ENCODE results near the gene PLAC9. TPM values are rescaled to one million over a fixed set of nuclear protein-coding genes. Genes with fewer than 3 reads are reported as not detected.
"Not testable (repeated sequence)": the region's sequence is repeated elsewhere in the genome, so short reads cannot be mapped to it uniquely, and the experiment has no call there.

PLAC9 gene, protein sequence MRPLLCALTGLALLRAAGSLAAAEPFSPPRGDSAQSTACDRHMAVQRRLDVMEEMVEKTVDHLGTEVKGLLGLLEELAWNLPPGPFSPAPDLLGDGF
- polyA plus RNA-seq (2013), result 12.4 and 12.5 TPM in 2 replicates

DNA sequence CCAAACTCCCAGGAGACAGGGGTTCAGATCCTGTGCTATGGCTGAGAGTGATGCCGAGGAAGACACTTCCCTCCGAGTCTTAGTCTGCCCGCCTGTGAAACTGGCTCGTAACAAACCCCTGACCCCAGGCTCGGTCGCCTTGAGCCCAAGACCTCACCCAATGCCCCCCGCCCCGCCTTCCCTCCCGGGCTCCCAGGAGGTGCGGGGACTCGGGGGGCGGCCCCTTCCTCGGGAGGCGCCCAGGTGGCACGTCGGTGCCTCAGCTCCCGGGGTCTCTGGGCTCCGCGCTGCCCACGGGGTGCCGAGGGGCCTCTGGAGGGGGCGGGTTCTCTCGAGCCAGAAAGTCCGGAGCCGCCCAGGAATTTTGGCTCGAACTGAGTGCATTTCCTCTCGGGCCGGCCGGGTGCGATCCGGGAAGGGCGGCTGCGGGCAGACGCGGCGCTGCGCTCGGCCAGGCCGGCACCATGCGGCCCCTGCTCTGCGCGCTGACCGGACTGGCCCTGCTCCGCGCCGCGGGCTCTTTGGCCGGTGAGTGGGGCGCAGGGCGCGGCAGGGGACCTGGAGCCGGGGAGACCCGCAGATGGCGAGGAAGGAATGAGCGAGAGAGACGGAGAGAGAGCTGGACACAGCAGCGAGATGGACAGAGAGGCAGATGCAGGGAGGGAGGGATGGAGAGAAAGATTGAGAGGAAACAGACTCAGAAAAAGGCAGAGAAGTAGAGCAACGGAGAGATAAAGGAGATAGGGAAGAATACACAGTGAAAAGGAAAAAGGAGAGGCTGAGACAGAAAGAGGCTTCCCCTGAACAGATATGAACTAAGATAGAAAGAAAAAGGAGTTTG, at the start of gene PLAC9:
Gene PLAC9, plus strand, starts transcription at position 432 of the 841 bp plus-strand sequence. Its CDS starts 33 bp downstream, at position 465.
- no CpG with 5 or more reads among the region's 58 CpGs for WGBS (ENCODE audit: extremely low coverage, insufficient coverage, insufficient read length)
- DNase-seq, result peak in 1 of 2 donors; percentile 63
- Histone ChIP-seq H3K27ac (ENCODE audit: low read depth, low read length) (peak within 1 kb of the TSS; percentile 37), H3K4me1 (ENCODE audit: control insufficient read depth in 1 of 2, insufficient read depth in 2 of 2, low read length in 2 of 2) (peaks cover 4 to 9% of the 10 kb centered on the region in 2 experiments), H4K8ac (ENCODE audit: low read depth, low read length) (peak within 1 kb of the TSS; percentile 86), H3K23ac (ENCODE audit: low read length) (no peak within 1 kb of the TSS), H2BK120ac (ENCODE audit: insufficient read depth, low read length, poor library complexity) (peak within 1 kb of the TSS; percentile 59), H2BK5ac (ENCODE audit: low read depth, low read length, poor library complexity) (peak within 1 kb of the TSS; percentile 72), H4K91ac (ENCODE audit: low read depth, low read length) (peak within 1 kb of the TSS; percentile 91), H3K4ac (ENCODE audit: low read depth, low read length) (peak within 1 kb of the TSS; percentile 64), H3K79me2 (ENCODE audit: control insufficient read depth, insufficient read depth, low read length, poor library complexity) (peaks cover 4% of the 10 kb centered on the region), H3K18ac (ENCODE audit: low read length) (peak within 1 kb of the TSS; percentile 82), H3K4me2 (ENCODE audit: low read length) (peak within 1 kb of the TSS; percentile 70), H3K9me3 (ENCODE audit: insufficient read depth, low read depth, low read length) (no peaks in the 10 kb centered on the region), H4K12ac (ENCODE audit: low read depth, low read length) (peak within 1 kb of the TSS; percentile 81), H3K14ac (ENCODE audit: low read length) (peak within 1 kb of the TSS; percentile 74), H2BK12ac (ENCODE audit: low read length) (peak within 1 kb of the TSS; percentile 98), H2AFZ (ENCODE audit: insufficient read depth, low read length, poor library complexity) (peak within 1 kb of the TSS; percentile 56), H3K4me3 (ENCODE audit: low read depth, low read length) (peak within 1 kb of the TSS; percentile 64), H3K79me1 (ENCODE audit: low read length) (peaks cover 7% of the 10 kb centered on the region), H3K27me3 (ENCODE audit: insufficient read depth, low read length) (no peaks in the 10 kb centered on the region), H3K36me3 (ENCODE audit: control insufficient read depth in 1 of 2, insufficient read depth in 2 of 2, low read length in 2 of 2) (no peaks in the 10 kb centered on the region), H3K9ac (ENCODE audit: low read length) (peak within 1 kb of the TSS; percentile 20), H2AK5ac (ENCODE audit: low read length) (no peak within 1 kb of the TSS)

DNA sequence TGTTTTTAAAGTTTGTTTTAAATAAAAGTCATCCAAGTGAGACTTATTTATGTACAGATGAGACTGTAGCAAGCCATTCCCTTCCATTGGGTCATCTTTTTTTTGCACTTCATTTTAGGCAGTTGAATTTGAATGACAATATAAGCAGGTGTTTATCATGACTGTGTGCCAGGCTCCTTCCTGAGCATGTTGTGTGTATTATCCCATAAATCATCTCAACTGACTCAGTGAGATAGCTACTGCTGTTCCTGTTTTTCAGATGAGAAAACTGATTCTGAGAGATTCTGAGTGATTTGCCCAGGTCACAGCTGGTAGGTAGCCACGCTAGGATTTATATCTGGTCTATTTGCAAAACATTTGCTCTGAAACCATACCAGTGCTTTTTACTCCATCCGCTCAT, 42.4 kb upstream of the PLAC9 start:
- no peak overlapping the region for H3K4ac ChIP-seq (ENCODE audit: low read depth, low read length)
- no peaks in the 10 kb centered on the region for H3K4me1 ChIP-seq (ENCODE audit: control insufficient read depth in 1 of 2, insufficient read depth in 2 of 2, low read length in 2 of 2)
- H4K91ac ChIP-seq (ENCODE audit: low read depth, low read length), result no peak overlapping the region
- no peak overlapping the region for H2BK5ac ChIP-seq (ENCODE audit: low read depth, low read length, poor library complexity)
- H3K79me2 ChIP-seq (ENCODE audit: control insufficient read depth, insufficient read depth, low read length, poor library complexity), result no peaks in the 10 kb centered on the region
- no peaks in the 10 kb centered on the region for H3K27me3 ChIP-seq (ENCODE audit: insufficient read depth, low read length)
- no peak for DNase-seq
- H3K14ac ChIP-seq (ENCODE audit: low read length), result no peak overlapping the region
- peaks cover 0 to 2% of the 10 kb centered on the region in 2 experiments for H3K36me3 ChIP-seq (ENCODE audit: control insufficient read depth in 1 of 2, insufficient read depth in 2 of 2, low read length in 2 of 2)
- no peaks in the 10 kb centered on the region for H3K79me1 ChIP-seq (ENCODE audit: low read length)
- H2BK120ac ChIP-seq (ENCODE audit: insufficient read depth, low read length, poor library complexity), result no peak overlapping the region
- H3K18ac ChIP-seq (ENCODE audit: low read length), result no peak overlapping the region
- whole genome bisulfite sequencing (ENCODE audit: extremely low coverage, insufficient coverage, insufficient read length), result no CpG with 5 or more reads among the region's 2 CpGs
- H4K12ac ChIP-seq (ENCODE audit: low read depth, low read length), result no peak overlapping the region
- no peak overlapping the region for H3K4me3 ChIP-seq (ENCODE audit: low read depth, low read length)
- no peak overlapping the region for H3K27ac ChIP-seq (ENCODE audit: low read depth, low read length)
- H4K8ac ChIP-seq (ENCODE audit: low read depth, low read length), result no peak overlapping the region
- H2BK12ac ChIP-seq (ENCODE audit: low read length), result no peak overlapping the region
- H2AK5ac ChIP-seq (ENCODE audit: low read length), result no peak overlapping the region
- no peak overlapping the region for H3K9ac ChIP-seq (ENCODE audit: low read length)
- no peak overlapping the region for H3K4me2 ChIP-seq (ENCODE audit: low read length)
- no peak overlapping the region for H2AFZ ChIP-seq (ENCODE audit: insufficient read depth, low read length, poor library complexity)
- no peaks in the 10 kb centered on the region for H3K9me3 ChIP-seq (ENCODE audit: insufficient read depth, low read depth, low read length)
- H3K23ac ChIP-seq (ENCODE audit: low read length), result no peak overlapping the region

DNA sequence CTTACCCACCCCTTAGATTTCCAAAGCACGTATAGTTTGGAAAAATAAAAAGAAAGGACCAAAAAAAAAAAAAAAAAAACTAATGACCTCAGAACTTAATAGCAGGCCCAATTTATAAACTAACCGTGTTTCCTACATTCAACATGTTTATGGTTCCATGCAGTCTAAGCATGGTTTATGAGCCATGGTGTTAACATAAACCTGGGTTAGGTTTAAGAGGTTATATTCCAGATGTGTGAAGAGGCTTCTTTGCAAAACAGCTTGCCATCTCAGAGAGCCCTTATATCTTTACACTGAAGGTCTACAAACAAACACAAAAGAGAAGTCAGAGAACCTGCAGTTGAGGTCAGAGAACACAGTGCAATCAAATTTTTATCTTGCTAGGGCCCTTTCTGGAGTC, 38.3 kb upstream of the PLAC9 start:
- Histone ChIP-seq H2AK5ac (ENCODE audit: low read length) (no peak overlapping the region), H3K4me2 (ENCODE audit: low read length) (no peak overlapping the region), H4K8ac (ENCODE audit: low read depth, low read length) (no peak overlapping the region), H2BK120ac (ENCODE audit: insufficient read depth, low read length, poor library complexity) (no peak overlapping the region), H2BK12ac (ENCODE audit: low read length) (no peak overlapping the region), H4K12ac (ENCODE audit: low read depth, low read length) (no peak overlapping the region), H2AFZ (ENCODE audit: insufficient read depth, low read length, poor library complexity) (no peak overlapping the region), H3K4me1 (ENCODE audit: control insufficient read depth in 1 of 2, insufficient read depth in 2 of 2, low read length in 2 of 2) (no peaks in the 10 kb centered on the region), H3K18ac (ENCODE audit: low read length) (no peak overlapping the region), H4K91ac (ENCODE audit: low read depth, low read length) (no peak overlapping the region), H3K36me3 (ENCODE audit: control insufficient read depth in 1 of 2, insufficient read depth in 2 of 2, low read length in 2 of 2) (peaks cover 0 to 2% of the 10 kb centered on the region in 2 experiments), H3K23ac (ENCODE audit: low read length) (no peak overlapping the region), H3K4me3 (ENCODE audit: low read depth, low read length) (no peak overlapping the region), H3K27me3 (ENCODE audit: insufficient read depth, low read length) (no peaks in the 10 kb centered on the region), H3K4ac (ENCODE audit: low read depth, low read length) (no peak overlapping the region), H2BK5ac (ENCODE audit: low read depth, low read length, poor library complexity) (no peak overlapping the region), H3K79me2 (ENCODE audit: control insufficient read depth, insufficient read depth, low read length, poor library complexity) (no peaks in the 10 kb centered on the region), H3K79me1 (ENCODE audit: low read length) (no peaks in the 10 kb centered on the region), H3K27ac (ENCODE audit: low read depth, low read length) (no peak overlapping the region), H3K9ac (ENCODE audit: low read length) (no peak overlapping the region), H3K14ac (ENCODE audit: low read length) (no peak overlapping the region), H3K9me3 (ENCODE audit: insufficient read depth, low read depth, low read length) (no peaks in the 10 kb centered on the region)
- no CpG with 5 or more reads among the region's 2 CpGs for WGBS (ENCODE audit: extremely low coverage, insufficient coverage, insufficient read length)
- DNase-seq, result no peak

DNA sequence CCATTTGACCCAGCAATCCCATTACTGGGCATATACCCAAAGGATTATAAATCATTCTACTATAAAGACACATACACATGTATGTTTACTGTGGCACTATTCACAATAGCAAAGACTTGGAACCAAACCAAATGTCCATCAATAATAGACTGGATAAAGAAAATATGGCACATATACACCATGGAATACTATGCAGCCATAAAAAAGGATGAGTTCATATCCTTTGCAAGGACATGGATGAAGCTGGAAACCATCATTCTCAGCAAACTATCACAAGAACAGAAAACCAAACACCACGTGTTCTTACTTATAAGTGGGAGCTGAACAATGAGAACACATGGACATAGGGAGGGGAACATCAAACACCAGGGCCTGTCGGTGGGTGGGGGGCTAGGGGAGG, 34.3 kb upstream of the PLAC9 start:
- H3K79me2 ChIP-seq (ENCODE audit: control insufficient read depth, insufficient read depth, low read length, poor library complexity); H3K9ac ChIP-seq (ENCODE audit: low read length); H2BK12ac ChIP-seq (ENCODE audit: low read length); H4K12ac ChIP-seq (ENCODE audit: low read depth, low read length); DNase-seq; H2AFZ ChIP-seq (ENCODE audit: insufficient read depth, low read length, poor library complexity); H3K27ac ChIP-seq (ENCODE audit: low read depth, low read length); H3K18ac ChIP-seq (ENCODE audit: low read length); H3K23ac ChIP-seq (ENCODE audit: low read length); H3K14ac ChIP-seq (ENCODE audit: low read length); H2BK120ac ChIP-seq (ENCODE audit: insufficient read depth, low read length, poor library complexity); H3K27me3 ChIP-seq (ENCODE audit: insufficient read depth, low read length); H2BK5ac ChIP-seq (ENCODE audit: low read depth, low read length, poor library complexity); H3K36me3 ChIP-seq (ENCODE audit: control insufficient read depth in 1 of 2, insufficient read depth in 2 of 2, low read length in 2 of 2); H4K91ac ChIP-seq (ENCODE audit: low read depth, low read length); H3K9me3 ChIP-seq (ENCODE audit: insufficient read depth, low read depth, low read length); H3K4me2 ChIP-seq (ENCODE audit: low read length); H2AK5ac ChIP-seq (ENCODE audit: low read length); H3K4me1 ChIP-seq (ENCODE audit: control insufficient read depth in 1 of 2, insufficient read depth in 2 of 2, low read length in 2 of 2); H4K8ac ChIP-seq (ENCODE audit: low read depth, low read length); H3K4ac ChIP-seq (ENCODE audit: low read depth, low read length); H3K4me3 ChIP-seq (ENCODE audit: low read depth, low read length): not testable (repeated sequence)
- WGBS (ENCODE audit: extremely low coverage, insufficient coverage, insufficient read length), result no CpG with 5 or more reads among the region's 2 CpGs
- peaks cover 11% of the 10 kb centered on the region for H3K79me1 ChIP-seq (ENCODE audit: low read length)

Data from trophoblast cell (in vitro differentiated cells and primary cell).